Adrenal gland (tissue), 5 donors: ENCODE measurements around the gene TMEM163.

Experiments used
- POLR2A ChIP-seq, 2 donors: fragments of 450-650 bp; IDR thresholded peaks; one replicate each; pipeline ENCODE4 v1.6.1; 2017; ENCODE audit warnings: antibody characterized with exemption in 2 of 2, mild to moderate bottlenecking in 2 of 2, moderate library complexity in 1 of 2
- TF ChIP-seq, protein P1 (sequence below), 6 experiments: fragments of 450-650 bp in 4 of 6; fragments of 200-600 bp in 2 of 6; sonication (generic) in 1 of 6; IDR thresholded peaks; 1 replicate in 5 of 6; 2 replicates in 1 of 6; pipeline versions ENCODE4 v1.5.1 to v1.8.0; 2016 to 2021; ENCODE audit warnings: antibody characterized with exemption in 6 of 6, mild to moderate bottlenecking in 2 of 6, moderate library complexity in 1 of 6
- donor health status: DM: no; HTN: no; CAD: no.

DNA sequence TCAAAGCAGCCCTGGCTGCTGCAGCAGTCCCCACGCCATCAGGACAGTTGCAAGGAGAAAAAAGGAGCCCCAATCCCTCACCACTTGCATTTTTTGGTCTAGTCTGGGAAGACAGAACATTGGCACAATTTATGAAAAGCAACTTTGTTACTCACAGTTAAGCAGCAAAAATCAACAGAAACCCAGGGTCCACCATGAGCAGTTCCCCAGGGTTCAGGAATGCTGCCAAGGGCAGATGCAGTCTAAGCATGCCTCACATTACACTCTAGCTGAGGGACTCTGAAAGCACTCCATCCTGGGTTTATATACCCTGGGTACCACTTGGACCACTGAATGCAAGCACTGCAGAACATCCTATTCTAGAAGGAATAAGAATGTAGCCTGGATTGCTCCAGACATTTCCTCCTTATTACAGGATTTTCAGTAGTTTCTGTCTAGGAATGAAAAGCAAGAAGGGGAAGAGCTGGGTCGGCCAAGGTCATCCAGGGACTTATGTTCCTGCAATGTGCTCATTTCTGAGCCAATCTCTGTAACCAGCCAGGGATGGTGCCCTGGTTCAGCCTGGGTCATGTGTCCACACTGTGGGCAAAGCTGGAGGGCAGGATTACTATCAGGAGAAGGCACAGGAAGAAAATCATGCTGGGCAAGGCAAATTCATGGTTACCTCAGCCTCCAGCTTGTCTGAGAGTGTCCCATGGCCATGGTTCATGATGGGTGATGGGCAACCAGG is 19.5 kb upstream of the TMEM163 start:
- no peak for TF ChIP-seq POLR2A (IDR thresholded peaks at IDR 0.05)
- TF ChIP-seq, protein P1, sequence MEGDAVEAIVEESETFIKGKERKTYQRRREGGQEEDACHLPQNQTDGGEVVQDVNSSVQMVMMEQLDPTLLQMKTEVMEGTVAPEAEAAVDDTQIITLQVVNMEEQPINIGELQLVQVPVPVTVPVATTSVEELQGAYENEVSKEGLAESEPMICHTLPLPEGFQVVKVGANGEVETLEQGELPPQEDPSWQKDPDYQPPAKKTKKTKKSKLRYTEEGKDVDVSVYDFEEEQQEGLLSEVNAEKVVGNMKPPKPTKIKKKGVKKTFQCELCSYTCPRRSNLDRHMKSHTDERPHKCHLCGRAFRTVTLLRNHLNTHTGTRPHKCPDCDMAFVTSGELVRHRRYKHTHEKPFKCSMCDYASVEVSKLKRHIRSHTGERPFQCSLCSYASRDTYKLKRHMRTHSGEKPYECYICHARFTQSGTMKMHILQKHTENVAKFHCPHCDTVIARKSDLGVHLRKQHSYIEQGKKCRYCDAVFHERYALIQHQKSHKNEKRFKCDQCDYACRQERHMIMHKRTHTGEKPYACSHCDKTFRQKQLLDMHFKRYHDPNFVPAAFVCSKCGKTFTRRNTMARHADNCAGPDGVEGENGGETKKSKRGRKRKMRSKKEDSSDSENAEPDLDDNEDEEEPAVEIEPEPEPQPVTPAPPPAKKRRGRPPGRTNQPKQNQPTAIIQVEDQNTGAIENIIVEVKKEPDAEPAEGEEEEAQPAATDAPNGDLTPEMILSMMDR (IDR thresholded peaks at IDR 0.05): no peak
